K562 (cell line): ENCODE data around the gene ALDH7A1. TPM values are rescaled to one million over a fixed set of nuclear protein-coding genes. Genes with fewer than 3 reads are reported as not detected.
A peak's percentile ranks its signal among the peaks of the same experiment; 100 is the strongest.

Experiments used
- ARID3A ChIP-seq: IDR thresholded peaks from 2 replicates; pipeline ENCODE4 v1.6.1; 2012; ENCODE audit warnings: low read depth, low read length, improper control_type of control experiment, borderline replicate concordance
- CHD4 ChIP-seq: fragments of 200-600 bp; sonication (generic); IDR thresholded peaks from 3 replicates; pipeline ENCODE4 v1.6.1; 2012; ENCODE audit warnings: low read depth, mild to moderate bottlenecking, mixed read lengths, low read length, inconsistent platforms; ENCODE audit not compliant: insufficient read depth, insufficient replicate concordance, poor library complexity, severe bottlenecking
- CREBBP ChIP-seq: IDR thresholded peaks from one replicate; pipeline ENCODE4 v1.6.1; 2012; ENCODE audit warnings: low read depth, mild to moderate bottlenecking, control low read depth, inconsistent platforms, low read length
- DNMT1 ChIP-seq: fragments of 450-650 bp; IDR thresholded peaks from 2 replicates; pipeline ENCODE4 v1.6.1; 2016; ENCODE audit warnings: antibody characterized with exemption, mild to moderate bottlenecking
- E4F1 ChIP-seq: fragments of 250-450 bp; sonication (Bioruptor Pico); IDR thresholded peaks from 2 replicates; pipeline ENCODE4 v1.5.0; 2021; ENCODE audit warnings: mild to moderate bottlenecking, borderline replicate concordance
- EP300 ChIP-seq: IDR thresholded peaks from 2 replicates; pipeline ENCODE4 v1.6.1; 2012; ENCODE audit warnings: low read length, improper control_type of control experiment
- HNRNPUL1 ChIP-seq: fragments of 200-400 bp; formaldehyde crosslinking; IDR thresholded peaks from 2 replicates; pipeline ENCODE4 v1.6.1; 2017; ENCODE audit warnings: low read length
- IRF1 ChIP-seq: sonication (generic); formaldehyde crosslinking; IDR thresholded peaks from 2 replicates; pipeline ENCODE4 v1.8.0; 2022; ENCODE audit warnings: missing genetic modification reagents, mild to moderate bottlenecking, borderline replicate concordance
- MAFG ChIP-seq: fragments of 450-650 bp; conservative IDR thresholded peaks from 2 replicates; pipeline ENCODE4 v1.6.1; 2016; ENCODE audit warnings: missing genetic modification characterization, missing compliant biosample characterization
- MCM3 ChIP-seq: fragments of 450-650 bp; IDR thresholded peaks from 2 replicates; pipeline ENCODE4 v1.6.1; 2016
- MNT ChIP-seq, 2 experiments: fragments of 450-650 bp; conservative IDR thresholded peaks; 2 replicates each; pipeline ENCODE4 v1.6.1; 2017; ENCODE audit warnings: mild to moderate bottlenecking in 2 of 2, moderate library complexity in 2 of 2
- NCOA1 ChIP-seq: fragments of 450-650 bp; IDR thresholded peaks from 2 replicates; pipeline ENCODE4 v1.6.1; 2016; ENCODE audit warnings: low read depth
- NFE2 ChIP-seq: IDR thresholded peaks from 2 replicates; pipeline ENCODE4 v1.6.1; 2014; ENCODE audit warnings: antibody characterized with exemption, low read depth
- PHB ChIP-seq: fragments of 250-450 bp; sonication (Bioruptor Pico); IDR thresholded peaks from 2 replicates; pipeline ENCODE4 v1.5.0; 2021
- POLR2A ChIP-seq: fragments of 450-650 bp; conservative IDR thresholded peaks from 2 replicates; pipeline ENCODE4 v1.6.1; 2016
- SIRT6 ChIP-seq: IDR thresholded peaks from one replicate; pipeline ENCODE4 v1.6.1; 2012; ENCODE audit warnings: low read depth, mild to moderate bottlenecking, control low read depth, inconsistent platforms, low read length, moderate library complexity
- SMC3 ChIP-seq: conservative IDR thresholded peaks from 2 replicates; pipeline ENCODE4 v1.6.1; 2011; ENCODE audit warnings: low read depth, low read length, improper control_type of control experiment; ENCODE audit not compliant: insufficient read depth
- TBL1XR1 ChIP-seq, 2 experiments: IDR thresholded peaks; 2 replicates each; pipeline ENCODE4 v1.6.1; 2012; ENCODE audit warnings: improper control_type of control experiment in 2 of 2, low read length in 2 of 2, mild to moderate bottlenecking in 1 of 2
- TSC22D4 ChIP-seq: fragments of 450-650 bp; IDR thresholded peaks from 2 replicates; pipeline ENCODE4 v1.6.1; 2016; ENCODE audit warnings: missing genetic modification characterization, missing biosample characterization, control low read depth
- ZNF121 ChIP-seq: sonication (generic); formaldehyde crosslinking; conservative IDR thresholded peaks from 2 replicates; pipeline ENCODE4 v1.8.0; 2022; ENCODE audit warnings: missing genetic modification reagents
- ZNF217 ChIP-seq: sonication (generic); formaldehyde crosslinking; IDR thresholded peaks from 2 replicates; pipeline ENCODE4 v1.8.0; 2022; ENCODE audit warnings: mild to moderate bottlenecking, missing genetic modification reagents
- ZNF778 ChIP-seq: fragments of 450-650 bp; formaldehyde crosslinking; IDR thresholded peaks from 2 replicates; pipeline ENCODE4 v1.4.0; 2020; ENCODE audit warnings: mild to moderate bottlenecking, moderate library complexity
- ZNF785 ChIP-seq: fragments of 250-450 bp; sonication (Bioruptor Pico); IDR thresholded peaks from 2 replicates; pipeline ENCODE4 v1.4.0; 2020; ENCODE audit warnings: mild to moderate bottlenecking
- polyA plus RNA-seq, 8 experiments: library from polyadenylated mRNA; depleted of rRNA in 4 of 8; stranded (reverse) in 5 of 8; unstranded in 3 of 8; fragments of >200 nt; fragmentation: Nextera tagmentation in 2 of 8; fragmentation: Illumina TruSeq in 1 of 8; extraction: Ambion mirVana in 2 of 8; extraction: Trizol in 1 of 8; gene quantifications; 2 replicates each; pipeline versions ENCODE4 v1.2.1 to v1.2.3, GENCODE V29; 2011 to 2014; ENCODE audit warnings: inconsistent platforms in 1 of 8, missing spikeins in 1 of 8
- total RNA-seq, 7 experiments: library from RNA; depleted of rRNA in 6 of 7; stranded (reverse); fragments of >200 nt in 6 of 7; fragmentation: Illumina TruSeq in 2 of 7; extraction: Trizol in 2 of 7; gene quantifications; 2 replicates each; pipeline versions ENCODE4 v1.2.1 to v1.2.3, GENCODE V29; 2011 to 2021; ENCODE audit warnings: low replicate concordance in 1 of 7
- TF ChIP-seq, protein P1 (sequence below): sonication (generic); formaldehyde crosslinking; IDR thresholded peaks from 2 replicates; pipeline ENCODE4 v1.8.0; 2022; ENCODE audit warnings: mild to moderate bottlenecking, low read depth, missing genetic modification reagents

ALDH7A1 gene
- total and polyA plus RNA-seq, 9 of the 15 experiments (the other 6 are each of a cell fraction or from before 2014, with no cell fraction given): 0.04 to 0.49 TPM; not detected in 7

DNA sequence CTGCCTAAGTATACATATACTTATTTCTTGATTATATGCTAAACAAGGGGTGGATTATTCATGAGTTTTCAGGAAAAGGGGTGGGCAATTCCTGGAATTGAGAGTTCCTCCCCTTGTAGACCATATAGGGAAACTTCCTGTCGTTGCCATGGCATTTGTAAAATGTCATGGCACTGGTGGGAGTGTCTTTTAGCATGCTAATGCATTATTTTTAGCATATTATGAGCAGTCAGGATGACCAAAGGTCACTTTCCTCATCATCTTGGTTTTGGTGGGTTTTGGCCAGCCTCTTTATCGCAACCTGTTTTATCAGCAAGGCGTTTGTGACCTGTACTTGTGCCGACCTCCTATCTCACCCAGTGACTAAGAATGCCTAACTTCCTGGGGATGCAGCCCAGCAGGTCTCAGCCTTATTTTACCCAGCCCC lies 80.9 kb downstream of the ALDH7A1 start (continued):
- TF ChIP-seq DNMT1 (no peak), SIRT6 (no peak), POLR2A (no peak), HNRNPUL1 (no peak), TSC22D4 (tag) (no peak), NFE2 (peak; percentile 38; the same call in 1 of the 2 replicates), IRF1 (no peak), ZNF778 (CRISPR knock-in tag) (no peak), MNT (conservative IDR thresholded peaks at IDR 0.05) (0 out of 4 replicates have a peak, but pooled peaks of 1 of the 2 experiments have one; percentile 13), EP300 (peak; percentile 78), CHD4 (no peak), CREBBP (no peak), MAFG (no peak), SMC3 (no peak), MCM3 (no peak), ZNF121 (no peak), ZNF217 (no peak), NCOA1 (no peak), TBL1XR1 (IDR thresholded peaks at IDR 0.05; ENCODE audit: low read length in 2 of 2) (peak in 1 of 2 experiments; percentile 75; a peak in 2 of 4 replicates), ARID3A (no peak), PHB (CRISPR knock-in tag) (no peak), E4F1 (CRISPR knock-in tag) (no peak), ZNF785 (CRISPR knock-in tag) (no peak)
- TF ChIP-seq, protein P1, sequence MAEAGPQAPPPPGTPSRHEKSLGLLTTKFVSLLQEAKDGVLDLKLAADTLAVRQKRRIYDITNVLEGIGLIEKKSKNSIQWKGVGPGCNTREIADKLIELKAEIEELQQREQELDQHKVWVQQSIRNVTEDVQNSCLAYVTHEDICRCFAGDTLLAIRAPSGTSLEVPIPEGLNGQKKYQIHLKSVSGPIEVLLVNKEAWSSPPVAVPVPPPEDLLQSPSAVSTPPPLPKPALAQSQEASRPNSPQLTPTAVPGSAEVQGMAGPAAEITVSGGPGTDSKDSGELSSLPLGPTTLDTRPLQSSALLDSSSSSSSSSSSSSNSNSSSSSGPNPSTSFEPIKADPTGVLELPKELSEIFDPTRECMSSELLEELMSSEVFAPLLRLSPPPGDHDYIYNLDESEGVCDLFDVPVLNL: no peak
